HEK293 (cell line): ENCODE data around the gene PSME1.

Source experiments
- CTCF ChIA-PET: fragments of 350-600 bp; formaldehyde crosslinking; extraction: SDS; loops from one replicate; lab custom pipeline; 2021; ENCODE audit warnings: antibody characterized with exemption; lab: Yijun Ruan, JAX
- POLR2A ChIA-PET: fragments of 300-600 bp; formaldehyde crosslinking; extraction: SDS; loops from one replicate; lab custom pipeline; 2020; ENCODE audit warnings: antibody characterized with exemption, inconsistent platforms; lab: Yijun Ruan, JAX
- H3K27ac ChIP-seq: fragments of 200-500 bp; sonication (Bioruptor generic); 2 replicates; pipeline ENCODE4 v1.5.1; 2014; ENCODE audit warnings: low read depth, low read length, control low read depth, inconsistent platforms; ENCODE audit errors: extremely low read depth
- H3K36me3 ChIP-seq, 2 experiments: fragments of 200-500 bp in 1 of 2; sonication (Bioruptor generic) in 1 of 2; 1 replicate in 1 of 2; 2 replicates in 1 of 2; pipeline ENCODE4 v1.5.1; 2014 to 2017; ENCODE audit warnings: inconsistent platforms in 2 of 2, low read length in 2 of 2; ENCODE audit not compliant: control insufficient read depth in 2 of 2, insufficient read depth in 1 of 2
- H3K4me1 ChIP-seq: fragments of 200-500 bp; sonication (Bioruptor generic); 2 replicates; pipeline ENCODE4 v1.5.1; 2014; ENCODE audit warnings: mild to moderate bottlenecking, low read length, inconsistent platforms; ENCODE audit not compliant: control insufficient read depth, insufficient read depth
- H3K4me3 ChIP-seq: 2 replicates; pipeline ENCODE4 v1.5.1; 2011; ENCODE audit warnings: low read depth, mild to moderate bottlenecking, control low read depth, low read length, moderate library complexity
- H3K9me3 ChIP-seq: fragments of 200-500 bp; sonication (Bioruptor generic); 2 replicates; pipeline ENCODE4 v1.5.1; 2014; ENCODE audit warnings: low read depth, low read length, inconsistent platforms; ENCODE audit not compliant: control insufficient read depth, insufficient read depth
- BCL11B ChIP-seq: fragments of 450-650 bp; formaldehyde crosslinking; IDR thresholded peaks from 2 replicates; pipeline ENCODE4 v1.5.1; 2016; ENCODE audit warnings: low read depth, missing biosample characterization, missing genetic modification characterization
- EGR2 ChIP-seq: fragments of 450-650 bp; formaldehyde crosslinking; IDR thresholded peaks from 2 replicates; pipeline ENCODE4 v1.5.1; 2016; ENCODE audit warnings: low read depth, missing biosample characterization, missing genetic modification characterization
- GLI2 ChIP-seq: fragments of 450-650 bp; formaldehyde crosslinking; IDR thresholded peaks from 2 replicates; pipeline ENCODE4; 2017; ENCODE audit warnings: missing biosample characterization, missing genetic modification characterization, low read depth, borderline replicate concordance
- HOXA7 ChIP-seq: sonication (generic); formaldehyde crosslinking; IDR thresholded peaks from 2 replicates; pipeline ENCODE4 v1.8.1; 2022; ENCODE audit warnings: missing genetic modification reagents, borderline replicate concordance
- KLF8 ChIP-seq: fragments of 450-650 bp; formaldehyde crosslinking; IDR thresholded peaks from 2 replicates; pipeline ENCODE4 v1.5.1; 2016; ENCODE audit warnings: missing biosample characterization, missing genetic modification characterization
- MZF1 ChIP-seq: fragments of 450-650 bp; formaldehyde crosslinking; IDR thresholded peaks from 2 replicates; pipeline ENCODE4 v1.5.1; 2017; ENCODE audit warnings: missing biosample characterization, missing genetic modification characterization, borderline replicate concordance
- OSR2 ChIP-seq: fragments of 450-650 bp; formaldehyde crosslinking; IDR thresholded peaks from 2 replicates; pipeline ENCODE4 v1.5.1; 2016; ENCODE audit warnings: missing biosample characterization, missing genetic modification characterization
- SCRT1 ChIP-seq: fragments of 450-650 bp; formaldehyde crosslinking; IDR thresholded peaks from 2 replicates; pipeline ENCODE4 v1.5.1; 2016; ENCODE audit warnings: missing biosample characterization, missing genetic modification characterization, borderline replicate concordance
- SP3 ChIP-seq: fragments of 450-650 bp; formaldehyde crosslinking; IDR thresholded peaks from 2 replicates; pipeline ENCODE4 v1.5.1; 2016; ENCODE audit warnings: missing biosample characterization, missing genetic modification characterization
- YY1 ChIP-seq: fragments of 450-650 bp; formaldehyde crosslinking; IDR thresholded peaks from 2 replicates; pipeline ENCODE4 v1.5.1; 2018; ENCODE audit warnings: missing biosample characterization, missing genetic modification characterization
- ZBTB21 ChIP-seq: fragments of 450-650 bp; formaldehyde crosslinking; IDR thresholded peaks from 2 replicates; pipeline ENCODE4 v1.5.1; 2017; ENCODE audit warnings: missing biosample characterization, missing genetic modification characterization
- ZBTB8A ChIP-seq: fragments of 450-650 bp; formaldehyde crosslinking; IDR thresholded peaks from 2 replicates; pipeline ENCODE4 v1.5.1; 2016; ENCODE audit warnings: missing biosample characterization, missing genetic modification characterization
- ZEB2 ChIP-seq: fragments of 450-650 bp; formaldehyde crosslinking; IDR thresholded peaks from 2 replicates; pipeline ENCODE4 v1.5.1; 2016; ENCODE audit warnings: missing biosample characterization, missing genetic modification characterization
- ZNF133 ChIP-seq: fragments of 450-650 bp; formaldehyde crosslinking; IDR thresholded peaks from 2 replicates; pipeline ENCODE4 v1.5.1; 2016; ENCODE audit warnings: missing biosample characterization, missing genetic modification characterization
- ZNF140 ChIP-seq: fragments of 450-650 bp; formaldehyde crosslinking; IDR thresholded peaks from 2 replicates; pipeline ENCODE4 v1.5.1; 2016; ENCODE audit warnings: missing biosample characterization, missing genetic modification characterization
- ZNF184 ChIP-seq: fragments of 450-650 bp; IDR thresholded peaks from 2 replicates; pipeline ENCODE4 v1.5.1; 2018; ENCODE audit warnings: missing biosample characterization, mild to moderate bottlenecking, missing genetic modification characterization
- ZNF202 ChIP-seq: fragments of 450-650 bp; formaldehyde crosslinking; IDR thresholded peaks from 2 replicates; pipeline ENCODE4 v1.5.1; 2016; ENCODE audit warnings: missing biosample characterization, missing genetic modification characterization, borderline replicate concordance
- ZNF292 ChIP-seq: fragments of 450-650 bp; formaldehyde crosslinking; IDR thresholded peaks from 2 replicates; pipeline ENCODE4 v1.5.1; 2016; ENCODE audit warnings: low read depth, missing biosample characterization, missing genetic modification characterization, borderline replicate concordance
- ZNF37A ChIP-seq: fragments of 450-650 bp; IDR thresholded peaks from 2 replicates; pipeline ENCODE4 v1.5.1; 2018; ENCODE audit warnings: missing biosample characterization, missing genetic modification characterization
- ZNF521 ChIP-seq: fragments of 450-650 bp; formaldehyde crosslinking; IDR thresholded peaks from 2 replicates; pipeline ENCODE4 v1.5.1; 2017; ENCODE audit warnings: missing biosample characterization, mild to moderate bottlenecking, missing genetic modification characterization
- ZNF560 ChIP-seq: fragments of 450-650 bp; formaldehyde crosslinking; IDR thresholded peaks from 2 replicates; pipeline ENCODE4 v1.5.1; 2017; ENCODE audit warnings: missing biosample characterization, missing genetic modification characterization, borderline replicate concordance
- ZNF629 ChIP-seq: fragments of 450-650 bp; formaldehyde crosslinking; IDR thresholded peaks from 2 replicates; pipeline ENCODE4 v1.5.1; 2017; ENCODE audit warnings: missing biosample characterization, missing genetic modification characterization
- ZNF677 ChIP-seq: fragments of 450-650 bp; IDR thresholded peaks from 2 replicates; pipeline ENCODE4 v1.5.0; 2018; ENCODE audit warnings: missing biosample characterization, mild to moderate bottlenecking, missing genetic modification characterization, moderate library complexity
- ZNF777 ChIP-seq: fragments of 450-650 bp; formaldehyde crosslinking; IDR thresholded peaks from 2 replicates; pipeline ENCODE4 v1.5.1; 2017; ENCODE audit warnings: missing biosample characterization, missing genetic modification characterization, borderline replicate concordance
- TF ChIP-seq, protein P1 (sequence below): fragments of 450-650 bp; formaldehyde crosslinking; IDR thresholded peaks from 2 replicates; pipeline ENCODE4 v1.5.1; 2017; ENCODE audit warnings: missing biosample characterization, mild to moderate bottlenecking, missing genetic modification characterization, moderate library complexity
- TF ChIP-seq, protein P2 (sequence below): fragments of 450-650 bp; formaldehyde crosslinking; IDR thresholded peaks from 2 replicates; pipeline ENCODE4 v1.5.1; 2017; ENCODE audit warnings: missing biosample characterization, missing genetic modification characterization
- TF ChIP-seq, protein P3 (sequence below): fragments of 450-650 bp; formaldehyde crosslinking; IDR thresholded peaks from 2 replicates; pipeline ENCODE4 v1.5.1; 2016; ENCODE audit warnings: missing biosample characterization, missing genetic modification characterization, borderline replicate concordance

The PSME1 gene

DNA sequence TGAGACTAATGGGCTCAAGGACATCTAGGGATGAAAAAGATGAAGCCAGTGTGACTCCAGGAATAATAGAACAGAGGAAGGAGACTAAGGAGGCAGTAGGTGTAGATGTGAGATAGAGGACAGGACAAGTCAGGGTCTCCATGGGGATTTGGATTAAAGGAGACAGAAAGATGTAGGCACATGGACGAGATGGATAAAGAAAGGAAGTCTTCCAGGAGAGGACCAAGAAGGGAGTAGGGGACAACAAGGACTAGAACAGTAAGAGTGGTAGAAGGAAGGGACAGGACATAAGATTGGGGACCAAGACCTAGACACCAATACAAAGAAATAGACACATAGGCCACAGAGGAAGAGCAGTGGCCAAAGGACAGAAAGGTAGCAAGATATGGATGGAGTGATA is 49.0 kb upstream of the PSME1 start:
- H3K36me3 ChIP-seq: no peaks in the 10 kb centered on the region
- CTCF ChIA-PET: interaction anchor here (3.0 kb wide), 1 partner anchor 29 kb away, joined by 18 read pairs; no protein-coding TSS in a partner anchor

DNA sequence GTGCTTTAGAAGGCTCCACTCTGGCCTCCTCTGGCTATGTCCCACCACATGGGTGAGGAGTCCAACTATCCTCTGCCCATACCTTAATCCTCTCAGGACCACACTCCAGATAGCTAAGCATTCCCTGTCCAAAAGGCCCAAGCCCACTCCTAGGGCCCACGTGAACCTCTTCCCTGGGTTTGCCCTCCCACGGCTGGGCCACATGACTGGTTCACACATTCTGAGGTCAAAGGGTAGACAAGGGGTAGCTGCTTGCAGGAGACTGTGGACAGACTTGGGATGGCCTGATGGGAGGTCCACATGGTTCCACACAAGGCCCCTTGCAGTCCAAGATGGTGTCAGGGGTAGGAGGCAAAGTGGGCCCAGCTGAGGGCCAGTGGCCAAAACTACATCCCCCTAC is 47.9 kb upstream of the PSME1 start:
- ChIA-PET CTCF (interaction anchor here (0.6 to 8.2 kb wide), 4 partner anchors 19 to 830 kb away, joined by 3 to 247 read pairs (median 4); no protein-coding TSS in a partner anchor), POLR2A (no interaction called here)
- H3K9me3 ChIP-seq: no peaks in the 10 kb centered on the region
- H3K36me3 ChIP-seq: no peaks in the 10 kb centered on the region
- H3K4me1 ChIP-seq: no peaks in the 10 kb centered on the region
- 0 out of 2 replicates have a peak, but pooled peaks have one; percentile 13 for TF ChIP-seq EGR2 (tag by site-specific recombination)
- no peak for TF ChIP-seq ZBTB21 (tag by site-specific recombination)
- H3K27ac ChIP-seq: no peak overlapping the region
- no peak overlapping the region for H3K4me3 ChIP-seq

More for the DNA sequence above, 49.0 kb upstream of the PSME1 start:
- H3K4me1 ChIP-seq: no peaks in the 10 kb centered on the region
- no peaks in the 10 kb centered on the region for H3K9me3 ChIP-seq
- no peak overlapping the region for H3K4me3 ChIP-seq
- POLR2A ChIA-PET: no interaction called here
- TF ChIP-seq ZNF521 (tag by site-specific recombination): no peak
- TF ChIP-seq YY1 (tag by site-specific recombination): no peak
- no peak for TF ChIP-seq BCL11B
- no peak for TF ChIP-seq HOXA7 (CRISPR knock-in tag)
- TF ChIP-seq ZNF677 (tag by site-specific recombination): no peak
- no peak for TF ChIP-seq EGR2 (tag by site-specific recombination)
- no peak for TF ChIP-seq MZF1 (tag by site-specific recombination)
- no peak for TF ChIP-seq ZEB2
- no peak overlapping the region for H3K27ac ChIP-seq

DNA sequence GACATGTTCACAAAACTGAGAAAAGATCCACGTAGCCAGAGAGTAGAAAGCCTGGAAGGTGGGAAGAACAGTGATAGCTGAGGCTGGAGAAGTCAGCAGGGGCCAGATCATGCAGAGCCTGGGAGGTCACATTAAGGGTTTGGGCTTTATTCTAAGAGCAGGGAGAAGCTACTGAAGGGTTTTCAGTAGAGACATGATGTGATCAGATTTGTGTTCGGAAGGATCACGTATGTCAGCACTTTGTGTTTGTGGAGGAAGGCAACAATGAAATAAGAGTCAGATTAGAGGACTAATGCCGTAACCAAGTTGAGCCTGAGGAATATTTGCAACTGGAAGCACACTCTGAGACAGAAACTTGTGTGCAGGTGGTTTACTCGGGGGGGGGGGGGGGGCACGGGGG is 46.1 kb upstream of the PSME1 start:
- ChIA-PET CTCF (interaction anchor here (0.6 to 9.4 kb wide), 26 partner anchors 9 to 352 kb away, joined by 3 to 247 read pairs (median 4); partner anchors contain the start of genes CARMIL3, CIDEB, CPNE6 and DCAF11), POLR2A (interaction anchor here (1.2 to 1.9 kb wide), 4 partner anchors 9 to 54 kb away, joined by 3 to 17 read pairs (median 5); no protein-coding TSS in a partner anchor)
- Histone ChIP-seq H3K4me1 (peaks cover 3% of the 10 kb centered on the region; the same call in 1 of the 2 replicates), H3K36me3 (no peaks in the 10 kb centered on the region), H3K27ac (no peak overlapping the region), H3K9me3 (no peaks in the 10 kb centered on the region), H3K4me3 (no peak overlapping the region)
- no peak for TF ChIP-seq ZNF777 (tag by site-specific recombination)
- TF ChIP-seq ZNF677 (tag by site-specific recombination): no peak
- TF ChIP-seq, protein P1, sequence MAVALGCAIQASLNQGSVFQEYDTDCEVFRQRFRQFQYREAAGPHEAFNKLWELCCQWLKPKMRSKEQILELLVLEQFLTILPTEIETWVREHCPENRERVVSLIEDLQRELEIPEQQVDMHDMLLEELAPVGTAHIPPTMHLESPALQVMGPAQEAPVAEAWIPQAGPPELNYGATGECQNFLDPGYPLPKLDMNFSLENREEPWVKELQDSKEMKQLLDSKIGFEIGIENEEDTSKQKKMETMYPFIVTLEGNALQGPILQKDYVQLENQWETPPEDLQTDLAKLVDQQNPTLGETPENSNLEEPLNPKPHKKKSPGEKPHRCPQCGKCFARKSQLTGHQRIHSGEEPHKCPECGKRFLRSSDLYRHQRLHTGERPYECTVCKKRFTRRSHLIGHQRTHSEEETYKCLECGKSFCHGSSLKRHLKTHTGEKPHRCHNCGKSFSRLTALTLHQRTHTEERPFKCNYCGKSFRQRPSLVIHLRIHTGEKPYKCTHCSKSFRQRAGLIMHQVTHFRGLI (tag by site-specific recombination): no peak
- no peak for TF ChIP-seq ZNF560 (tag by site-specific recombination)
- TF ChIP-seq ZNF37A (tag by site-specific recombination): no peak
- no peak for TF ChIP-seq GLI2 (tag by site-specific recombination)
- TF ChIP-seq SCRT1: no peak
- TF ChIP-seq ZNF629 (tag by site-specific recombination): no peak
- no peak for TF ChIP-seq ZBTB8A
- TF ChIP-seq ZNF133 (tag by site-specific recombination): no peak
- no peak for TF ChIP-seq KLF8 (tag by site-specific recombination)
- no peak for TF ChIP-seq ZNF140 (tag by site-specific recombination)
- TF ChIP-seq, protein P2, sequence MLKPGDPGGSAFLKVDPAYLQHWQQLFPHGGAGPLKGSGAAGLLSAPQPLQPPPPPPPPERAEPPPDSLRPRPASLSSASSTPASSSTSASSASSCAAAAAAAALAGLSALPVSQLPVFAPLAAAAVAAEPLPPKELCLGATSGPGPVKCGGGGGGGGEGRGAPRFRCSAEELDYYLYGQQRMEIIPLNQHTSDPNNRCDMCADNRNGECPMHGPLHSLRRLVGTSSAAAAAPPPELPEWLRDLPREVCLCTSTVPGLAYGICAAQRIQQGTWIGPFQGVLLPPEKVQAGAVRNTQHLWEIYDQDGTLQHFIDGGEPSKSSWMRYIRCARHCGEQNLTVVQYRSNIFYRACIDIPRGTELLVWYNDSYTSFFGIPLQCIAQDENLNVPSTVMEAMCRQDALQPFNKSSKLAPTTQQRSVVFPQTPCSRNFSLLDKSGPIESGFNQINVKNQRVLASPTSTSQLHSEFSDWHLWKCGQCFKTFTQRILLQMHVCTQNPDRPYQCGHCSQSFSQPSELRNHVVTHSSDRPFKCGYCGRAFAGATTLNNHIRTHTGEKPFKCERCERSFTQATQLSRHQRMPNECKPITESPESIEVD: no peak
- TF ChIP-seq, protein P3, sequence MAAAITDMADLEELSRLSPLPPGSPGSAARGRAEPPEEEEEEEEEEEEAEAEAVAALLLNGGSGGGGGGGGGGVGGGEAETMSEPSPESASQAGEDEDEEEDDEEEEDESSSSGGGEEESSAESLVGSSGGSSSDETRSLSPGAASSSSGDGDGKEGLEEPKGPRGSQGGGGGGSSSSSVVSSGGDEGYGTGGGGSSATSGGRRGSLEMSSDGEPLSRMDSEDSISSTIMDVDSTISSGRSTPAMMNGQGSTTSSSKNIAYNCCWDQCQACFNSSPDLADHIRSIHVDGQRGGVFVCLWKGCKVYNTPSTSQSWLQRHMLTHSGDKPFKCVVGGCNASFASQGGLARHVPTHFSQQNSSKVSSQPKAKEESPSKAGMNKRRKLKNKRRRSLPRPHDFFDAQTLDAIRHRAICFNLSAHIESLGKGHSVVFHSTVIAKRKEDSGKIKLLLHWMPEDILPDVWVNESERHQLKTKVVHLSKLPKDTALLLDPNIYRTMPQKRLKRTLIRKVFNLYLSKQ (tag by site-specific recombination): no peak
- no peak for TF ChIP-seq OSR2 (tag by site-specific recombination)
- no peak for TF ChIP-seq ZNF292 (tag by site-specific recombination)
- no peak for TF ChIP-seq ZNF184 (tag by site-specific recombination)
- TF ChIP-seq ZEB2: no peak
- TF ChIP-seq ZNF202 (tag by site-specific recombination): no peak
- no peak for TF ChIP-seq SP3 (tag by site-specific recombination)
